Panc1 (cell line): ENCODE results near the gene LTO1. TPM values are rescaled to one million over a fixed set of nuclear protein-coding genes. Genes with fewer than 3 reads are reported as not detected.
"Not testable (repeated sequence)": the region's sequence is repeated elsewhere in the genome, so short reads cannot be mapped to it uniquely, and the experiment has no call there.

ENCODE experiments used
- ATAC-seq: fragments of 200-7000 bp; cut with Tn5 transposase; 2 replicates; pipeline ENCODE4 v1.9.1; 2020; ENCODE audit warnings: mild to moderate bottlenecking, moderate library complexity
- BruUV-seq: library from RNA; stranded (reverse); fragments of 400-500 nt; replicated peaks from 2 replicates; lab custom pipeline; 2021; lab: Mats Ljungman, UMichigan
- CTCF ChIA-PET: fragments of 300-600 bp; sonication (Branson Sonifier 250); formaldehyde crosslinking; loops from one replicate; lab custom pipeline; 2022; ENCODE audit warnings: antibody characterized with exemption; lab: Charles Lee
- POLR2A ChIA-PET: fragments of 300-600 bp; sonication (Branson Sonifier 250); formaldehyde crosslinking; loops from one replicate; lab custom pipeline; 2022; ENCODE audit warnings: antibody characterized with exemption; lab: Charles Lee
- DNase-seq: peaks from one replicate; pipeline ENCODE4 v3.0.0-alpha.2; 2010; ENCODE audit warnings: low read depth, low spot score
- H3K27ac ChIP-seq: 2 replicates; pipeline ENCODE4 v1.5.1; 2011; ENCODE audit warnings: mild to moderate bottlenecking, low read length, inconsistent platforms
- H3K27me3 ChIP-seq: fragments of 200-500 bp; sonication (Bioruptor generic); 2 replicates; pipeline ENCODE4 v1.6.0; 2014; ENCODE audit warnings: low read length, inconsistent platforms; ENCODE audit not compliant: control insufficient read depth, insufficient read depth
- H3K36me3 ChIP-seq: fragments of 200-500 bp; sonication (Bioruptor generic); 2 replicates; pipeline ENCODE4 v1.5.1; 2014; ENCODE audit warnings: inconsistent platforms, mild to moderate bottlenecking, low read length, moderate library complexity; ENCODE audit not compliant: control insufficient read depth, insufficient read depth
- H3K4me1 ChIP-seq: 2 replicates; pipeline ENCODE4 v1.5.1; 2011; ENCODE audit warnings: inconsistent platforms, mild to moderate bottlenecking, low read length, moderate library complexity; ENCODE audit not compliant: control insufficient read depth, insufficient read depth
- H3K4me3 ChIP-seq, 2 experiments: 2 replicates each; pipeline ENCODE4 v1.5.1; 2011 to 2012; ENCODE audit warnings: low read depth in 2 of 2, low read length in 2 of 2, mild to moderate bottlenecking in 2 of 2, inconsistent platforms in 1 of 2, moderate library complexity in 1 of 2
- H3K9me3 ChIP-seq: fragments of 200-500 bp; sonication (Bioruptor generic); 2 replicates; pipeline ENCODE4 v1.5.1; 2014; ENCODE audit warnings: low read depth, mild to moderate bottlenecking, inconsistent platforms, low read length, moderate library complexity; ENCODE audit not compliant: control insufficient read depth, insufficient read depth
- POLR2AphosphoS5 ChIP-seq: IDR thresholded peaks from 2 replicates; pipeline ENCODE4 v1.6.1; 2012; ENCODE audit warnings: mild to moderate bottlenecking, low read depth, low read length, moderate library complexity
- SIN3A ChIP-seq: IDR thresholded peaks from 2 replicates; pipeline ENCODE4 v1.6.1; 2012; ENCODE audit warnings: low read depth, mild to moderate bottlenecking, low read length, moderate library complexity, borderline replicate concordance; ENCODE audit not compliant: insufficient read depth
- TCF7L2 ChIP-seq: IDR thresholded peaks from 2 replicates; pipeline ENCODE4 v1.6.1; 2011; ENCODE audit warnings: mild to moderate bottlenecking, low read depth, low read length, inconsistent platforms
- in situ Hi-C: cut with HindIII; loops from 2 replicates; pipeline ENCODE4 v1.10.0; 2016; ENCODE audit warnings: low sequenced_read_pairs, low pct_unique_long_range_greater_than_20kb
- intact Hi-C: fragments of 100-400 bp; cut with micrococcal nuclease; formaldehyde crosslinking; loops from one replicate; pipeline ENCODE4 v1.10.0; 2022; ENCODE audit not compliant: unreplicated experiment
- total RNA-seq: library from RNA; stranded (reverse); gene quantifications from one replicate; pipeline ENCODE4 v1.2.1, GENCODE V29; 2021; ENCODE audit not compliant: unreplicated experiment
- TF ChIP-seq, protein P1 (sequence below), 2 experiments: IDR thresholded peaks; 2 replicates each; pipeline ENCODE4 v1.6.1; 2011 to 2012; ENCODE audit warnings: low read depth in 2 of 2, control low read depth in 1 of 2, low read length in 1 of 2, mild to moderate bottlenecking in 1 of 2, moderate library complexity in 1 of 2; ENCODE audit not compliant: insufficient read depth in 1 of 2
- TF ChIP-seq, protein P2 (sequence below): fragments of 450-650 bp; IDR thresholded peaks from 2 replicates; pipeline ENCODE4 v1.5.1; 2017; ENCODE audit warnings: mild to moderate bottlenecking

Gene LTO1
- total RNA-seq, 1 experiment from 2014 or later, result 28.7 TPM

DNA sequence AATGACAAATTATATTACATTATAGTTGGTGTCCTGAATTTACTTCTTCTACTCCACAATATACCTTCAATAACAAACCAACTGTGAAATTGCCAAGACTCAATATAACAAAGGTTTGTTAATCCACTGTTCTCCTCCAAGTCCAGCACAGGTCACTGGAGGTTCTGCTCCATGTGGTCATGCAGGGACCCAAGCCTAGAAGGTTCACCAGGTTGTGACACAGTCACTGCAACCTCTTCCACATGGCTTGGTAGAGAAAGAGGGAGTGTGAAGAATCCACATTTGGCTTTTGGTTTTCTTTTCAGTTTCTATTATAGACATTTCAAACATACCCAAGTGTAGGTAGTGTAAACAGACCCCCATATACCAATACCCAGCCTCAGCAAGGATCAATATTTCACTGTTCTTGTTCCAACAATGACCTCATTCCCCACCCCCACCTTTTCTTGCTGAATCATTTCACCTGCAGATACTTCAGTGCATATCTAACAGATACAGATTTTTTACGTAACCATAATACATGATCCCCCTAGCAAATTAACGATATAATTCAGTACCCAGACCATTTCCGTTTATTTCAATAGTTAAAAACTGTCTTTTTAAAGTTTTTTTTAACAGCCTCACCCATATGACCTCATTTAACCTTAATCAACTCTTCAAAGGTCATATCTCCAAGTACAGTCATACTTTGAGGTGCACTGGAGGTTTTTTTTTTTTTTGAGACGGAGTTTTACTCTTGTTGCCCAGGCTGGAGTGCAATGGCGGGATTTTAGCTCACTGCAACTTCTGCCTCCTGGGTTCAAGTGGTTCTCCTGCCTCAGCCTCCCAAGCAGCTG lies 14.5 kb upstream of the LTO1 start:
- intact Hi-C loops, result loop anchor here (5.0 kb wide), 3 partner anchors 203 to 503 kb away; no protein-coding TSS in a partner anchor
- no peak overlapping the region for H3K27ac ChIP-seq

DNA sequence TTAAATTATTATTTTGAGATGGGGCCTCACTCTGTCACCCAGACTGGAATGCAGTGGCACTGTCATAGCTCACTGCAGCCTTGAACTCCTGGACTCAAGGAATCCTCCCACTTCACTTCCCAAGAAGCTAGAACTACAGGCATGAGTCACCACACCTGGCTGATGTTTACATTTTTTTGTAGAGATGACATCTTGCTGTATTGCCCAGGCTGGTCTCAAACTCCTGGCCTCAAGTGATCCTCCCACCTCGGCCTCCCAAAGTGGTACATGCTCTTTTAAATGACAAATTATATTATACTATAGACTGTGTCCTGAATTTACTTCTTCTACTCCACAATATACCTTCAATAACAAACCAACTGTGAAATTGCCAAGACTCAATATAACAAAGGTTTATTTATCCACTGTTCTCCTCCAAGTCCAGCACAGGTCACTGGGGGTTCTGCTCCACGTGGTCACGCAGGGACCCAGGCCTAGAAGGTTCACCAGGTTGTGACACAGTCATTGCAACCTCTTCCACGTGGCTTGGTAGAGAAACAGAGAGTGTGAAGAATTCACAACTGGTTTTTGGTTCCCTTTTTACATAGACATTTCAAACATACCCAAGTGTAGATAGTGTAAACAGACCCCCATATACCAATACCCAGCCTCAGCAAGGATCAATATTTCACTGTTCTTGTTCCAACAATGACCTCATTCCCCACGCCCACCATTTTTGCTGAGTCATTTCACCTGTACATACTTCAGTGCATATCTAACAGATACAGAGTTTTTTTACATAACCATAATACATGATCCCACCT lies 13.0 kb upstream of the LTO1 start:
- ATAC-seq, DNase-seq, in situ Hi-C loops, BruUV-seq, H3K4me3 ChIP-seq, H3K4me1 ChIP-seq, H3K9me3 ChIP-seq, POLR2A ChIA-PET, H3K27me3 ChIP-seq, H3K36me3 ChIP-seq, H3K27ac ChIP-seq, CTCF ChIA-PET: not testable (repeated sequence)
- intact Hi-C loops, result loop anchor here (5.0 kb wide), 3 partner anchors 204 to 504 kb away; no protein-coding TSS in a partner anchor

More for the DNA sequence above, 14.5 kb upstream of the LTO1 start:
- Histone ChIP-seq H3K36me3 (no peaks in the 10 kb centered on the region), H3K4me3 (no peak overlapping the region), H3K4me1 (no peaks in the 10 kb centered on the region), H3K9me3 (no peaks in the 10 kb centered on the region), H3K27me3 (no peaks in the 10 kb centered on the region)
- ChIA-PET CTCF (no interaction called here), POLR2A (no interaction called here)
- in situ Hi-C loops, result no loop called here
- TF ChIP-seq POLR2AphosphoS5 (no peak), SIN3A (no peak), TCF7L2 (no peak)
- TF ChIP-seq, protein P1, sequence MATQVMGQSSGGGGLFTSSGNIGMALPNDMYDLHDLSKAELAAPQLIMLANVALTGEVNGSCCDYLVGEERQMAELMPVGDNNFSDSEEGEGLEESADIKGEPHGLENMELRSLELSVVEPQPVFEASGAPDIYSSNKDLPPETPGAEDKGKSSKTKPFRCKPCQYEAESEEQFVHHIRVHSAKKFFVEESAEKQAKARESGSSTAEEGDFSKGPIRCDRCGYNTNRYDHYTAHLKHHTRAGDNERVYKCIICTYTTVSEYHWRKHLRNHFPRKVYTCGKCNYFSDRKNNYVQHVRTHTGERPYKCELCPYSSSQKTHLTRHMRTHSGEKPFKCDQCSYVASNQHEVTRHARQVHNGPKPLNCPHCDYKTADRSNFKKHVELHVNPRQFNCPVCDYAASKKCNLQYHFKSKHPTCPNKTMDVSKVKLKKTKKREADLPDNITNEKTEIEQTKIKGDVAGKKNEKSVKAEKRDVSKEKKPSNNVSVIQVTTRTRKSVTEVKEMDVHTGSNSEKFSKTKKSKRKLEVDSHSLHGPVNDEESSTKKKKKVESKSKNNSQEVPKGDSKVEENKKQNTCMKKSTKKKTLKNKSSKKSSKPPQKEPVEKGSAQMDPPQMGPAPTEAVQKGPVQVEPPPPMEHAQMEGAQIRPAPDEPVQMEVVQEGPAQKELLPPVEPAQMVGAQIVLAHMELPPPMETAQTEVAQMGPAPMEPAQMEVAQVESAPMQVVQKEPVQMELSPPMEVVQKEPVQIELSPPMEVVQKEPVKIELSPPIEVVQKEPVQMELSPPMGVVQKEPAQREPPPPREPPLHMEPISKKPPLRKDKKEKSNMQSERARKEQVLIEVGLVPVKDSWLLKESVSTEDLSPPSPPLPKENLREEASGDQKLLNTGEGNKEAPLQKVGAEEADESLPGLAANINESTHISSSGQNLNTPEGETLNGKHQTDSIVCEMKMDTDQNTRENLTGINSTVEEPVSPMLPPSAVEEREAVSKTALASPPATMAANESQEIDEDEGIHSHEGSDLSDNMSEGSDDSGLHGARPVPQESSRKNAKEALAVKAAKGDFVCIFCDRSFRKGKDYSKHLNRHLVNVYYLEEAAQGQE (IDR thresholded peaks at IDR 0.05; ENCODE audit: insufficient read depth in 1 of 2, low read depth in 2 of 2, low read length in 1 of 2), result no peak
- TF ChIP-seq, protein P2, sequence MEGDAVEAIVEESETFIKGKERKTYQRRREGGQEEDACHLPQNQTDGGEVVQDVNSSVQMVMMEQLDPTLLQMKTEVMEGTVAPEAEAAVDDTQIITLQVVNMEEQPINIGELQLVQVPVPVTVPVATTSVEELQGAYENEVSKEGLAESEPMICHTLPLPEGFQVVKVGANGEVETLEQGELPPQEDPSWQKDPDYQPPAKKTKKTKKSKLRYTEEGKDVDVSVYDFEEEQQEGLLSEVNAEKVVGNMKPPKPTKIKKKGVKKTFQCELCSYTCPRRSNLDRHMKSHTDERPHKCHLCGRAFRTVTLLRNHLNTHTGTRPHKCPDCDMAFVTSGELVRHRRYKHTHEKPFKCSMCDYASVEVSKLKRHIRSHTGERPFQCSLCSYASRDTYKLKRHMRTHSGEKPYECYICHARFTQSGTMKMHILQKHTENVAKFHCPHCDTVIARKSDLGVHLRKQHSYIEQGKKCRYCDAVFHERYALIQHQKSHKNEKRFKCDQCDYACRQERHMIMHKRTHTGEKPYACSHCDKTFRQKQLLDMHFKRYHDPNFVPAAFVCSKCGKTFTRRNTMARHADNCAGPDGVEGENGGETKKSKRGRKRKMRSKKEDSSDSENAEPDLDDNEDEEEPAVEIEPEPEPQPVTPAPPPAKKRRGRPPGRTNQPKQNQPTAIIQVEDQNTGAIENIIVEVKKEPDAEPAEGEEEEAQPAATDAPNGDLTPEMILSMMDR, result no peak
- no TSS peak for BruUV-seq
- DNase-seq, result no peak
- no peak for ATAC-seq
